ENCODE data around the gene MYOCD. TPM values are rescaled to one million over a fixed set of nuclear protein-coding genes. Genes with fewer than 3 reads are reported as not detected.

Gene MYOCD
- total and polyA plus RNA-seq, 4 donors = 0.05 to 0.59 (median 0.23) TPM

GRCh38 chr17:12789481-12790248, 124.0 kb downstream of the MYOCD start, which contains the start of gene ARHGAP44:
TSS of gene ARHGAP44 (plus strand) at chr17:12789498. CDS start at chr17:12789839, 341 bp downstream.
- Histone ChIP-seq H3K27ac (ENCODE audit: low read depth in 1 of 2, low read length in 2 of 2) (peak within 1 kb of the TSS in 1 of 2 donors; percentile 11), H3K27me3 (ENCODE audit: control insufficient read depth in 4 of 4, insufficient read depth in 4 of 4, low read length in 3 of 4) (peaks cover 0 to 4% (median 0%) of the 10 kb centered on the region in 4 donors)

GRCh38 chr17:12790249-12791106, 124.8 kb downstream of the MYOCD start:
- Histone ChIP-seq H3K4me1 (ENCODE audit: control insufficient read depth in 4 of 4, insufficient read depth in 4 of 4, low read length in 3 of 4) (peaks cover 0 to 15% (median 4%) of the 10 kb centered on the region in 4 donors), H3K9ac (ENCODE audit: low read depth in 1 of 2, low read length in 2 of 2) (no peak overlapping the region), H3K4me3 (ENCODE audit: low read depth in 1 of 3, low read length in 3 of 3) (peak overlapping the region in 2 of 3 donors; percentile 68 to 82), H3K9me3 (ENCODE audit: control insufficient read depth in 4 of 4, low read length in 3 of 4) (no peaks in the 10 kb centered on the region), H3K27ac (ENCODE audit: low read depth in 1 of 2, low read length in 2 of 2) (no peak overlapping the region), H3K36me3 (ENCODE audit: control insufficient read depth in 4 of 4, insufficient read depth in 3 of 4, low read depth in 1 of 4, low read length in 3 of 4) (no peaks in the 10 kb centered on the region), H3K27me3 (ENCODE audit: control insufficient read depth in 4 of 4, insufficient read depth in 4 of 4, low read length in 3 of 4) (peaks cover 0 to 4% (median 0%) of the 10 kb centered on the region in 4 donors)
- TF ChIP-seq TAF1 (conservative IDR thresholded peaks at IDR 0.05) (no peak), ATF3 (IDR thresholded peaks at IDR 0.05) (no peak), EGR1 (IDR thresholded peaks at IDR 0.05; ENCODE audit: low read depth in 2 of 2) (no peak), MAX (IDR thresholded peaks at IDR 0.05) (no peak), YY1 (IDR thresholded peaks at IDR 0.05) (no peak), ZBTB33 (IDR thresholded peaks at IDR 0.05) (no peak), RXRA (IDR thresholded peaks at IDR 0.05) (no peak), CTCF (IDR thresholded peaks at IDR 0.05; ENCODE audit: low read depth, low read length, missing input control) (no peak), HNF4G (IDR thresholded peaks at IDR 0.05) (no peak), FOXA1 (IDR thresholded peaks at IDR 0.05) (no peak), NR2F2 (IDR thresholded peaks at IDR 0.05) (no peak), HNF4A (conservative IDR thresholded peaks at IDR 0.05) (no peak), REST (IDR thresholded peaks at IDR 0.05) (no peak), GABPA (IDR thresholded peaks at IDR 0.05 in 1 of 2, conservative IDR thresholded peaks at IDR 0.05 in 1 of 2) (no peak), FOXA2 (IDR thresholded peaks at IDR 0.05) (no peak), JUND (IDR thresholded peaks at IDR 0.05) (no peak), SP1 (IDR thresholded peaks at IDR 0.05) (no peak), RAD21 (IDR thresholded peaks at IDR 0.05) (no peak)
- WGBS = 15% methylated on average over 27 of the region's 27 CpGs
- no peak for DNase-seq (ENCODE audit: low spot score)

More at GRCh38 chr17:12789481-12790248, 124.0 kb downstream of the MYOCD start, which contains the start of gene ARHGAP44:
- no peak for TF ChIP-seq JUND (IDR thresholded peaks at IDR 0.05)
- Histone ChIP-seq H3K9me3 (ENCODE audit: control insufficient read depth in 4 of 4, low read length in 3 of 4) (no peaks in the 10 kb centered on the region), H3K9ac (ENCODE audit: low read depth in 1 of 2, low read length in 2 of 2) (no peak within 1 kb of the TSS), H3K4me3 (ENCODE audit: low read depth in 1 of 3, low read length in 3 of 3) (peak within 1 kb of the TSS in 2 of 3 donors; percentile 68 to 82), H3K36me3 (ENCODE audit: control insufficient read depth in 4 of 4, insufficient read depth in 3 of 4, low read depth in 1 of 4, low read length in 3 of 4) (no peaks in the 10 kb centered on the region), H3K4me1 (ENCODE audit: control insufficient read depth in 4 of 4, insufficient read depth in 4 of 4, low read length in 3 of 4) (peaks cover 0 to 15% (median 4%) of the 10 kb centered on the region in 4 donors)
- 2% methylated on average over 86 of the region's 86 CpGs for WGBS
- DNase-seq (ENCODE audit: low spot score) = no peak
